K562 (cell line): ENCODE data around the gene GOLGA6L2. TPM values are rescaled to one million over a fixed set of nuclear protein-coding genes. Genes with fewer than 3 reads are reported as not detected.

Source experiments
- RAD21 ChIP-seq, 2 experiments: fragments of 250-450 bp in 1 of 2; fragments of 450-650 bp in 1 of 2; sonication (Bioruptor Pico) in 1 of 2; formaldehyde crosslinking in 1 of 2; IDR thresholded peaks in 1 of 2; conservative IDR thresholded peaks in 1 of 2; 2 replicates each; pipeline versions ENCODE4 v1.4.0 to v1.8.0; 2020 to 2022; ENCODE audit warnings: mild to moderate bottlenecking in 2 of 2, moderate library complexity in 1 of 2
- REST ChIP-seq, 2 experiments: fragments of 450-650 bp; formaldehyde crosslinking in 1 of 2; IDR thresholded peaks; 2 replicates each; pipeline versions ENCODE4 v1.4.0 to v1.6.1; 2014 to 2020; ENCODE audit warnings: mild to moderate bottlenecking in 2 of 2, borderline replicate concordance in 1 of 2, low read depth in 1 of 2
- SAP30 ChIP-seq: fragments of 200-600 bp; sonication (generic); IDR thresholded peaks from 2 replicates; pipeline ENCODE4 v1.6.1; 2012; ENCODE audit warnings: borderline replicate concordance, low read depth, mild to moderate bottlenecking, moderate library complexity, low read length, control low read depth, inconsistent platforms; ENCODE audit not compliant: insufficient read depth, poor library complexity, severe bottlenecking
- SMC3 ChIP-seq: conservative IDR thresholded peaks from 2 replicates; pipeline ENCODE4 v1.6.1; 2011; ENCODE audit warnings: low read depth, low read length, improper control_type of control experiment; ENCODE audit not compliant: insufficient read depth
- polyA plus RNA-seq, 8 experiments: library from polyadenylated mRNA; depleted of rRNA in 4 of 8; stranded (reverse) in 5 of 8; unstranded in 3 of 8; fragments of >200 nt; fragmentation: Nextera tagmentation in 2 of 8; fragmentation: Illumina TruSeq in 1 of 8; extraction: Ambion mirVana in 2 of 8; extraction: Trizol in 1 of 8; gene quantifications; 2 replicates each; pipeline versions ENCODE4 v1.2.1 to v1.2.3, GENCODE V29; 2011 to 2014; ENCODE audit warnings: inconsistent platforms in 1 of 8, missing spikeins in 1 of 8
- total RNA-seq, 7 experiments: library from RNA; depleted of rRNA in 6 of 7; stranded (reverse); fragments of >200 nt in 6 of 7; fragmentation: Illumina TruSeq in 2 of 7; extraction: Trizol in 2 of 7; gene quantifications; 2 replicates each; pipeline versions ENCODE4 v1.2.1 to v1.2.3, GENCODE V29; 2011 to 2021; ENCODE audit warnings: low replicate concordance in 1 of 7

Gene GOLGA6L2
- total and polyA plus RNA-seq, 9 of the 15 experiments (the other 6 are each of a cell fraction or from before 2014, with no cell fraction given) = not detected

- peak; percentile 52; the same call in 1 of the 2 replicates for TF ChIP-seq REST (IDR thresholded peaks at IDR 0.05; ENCODE audit: borderline replicate concordance)
- no peak for TF ChIP-seq REST (CRISPR knock-in tag; IDR thresholded peaks at IDR 0.05; ENCODE audit: low read depth)
- 0 out of 2 replicates have a peak, but pooled peaks have one; percentile 30 for TF ChIP-seq SMC3
- TF ChIP-seq SAP30 = no peak
- peak; percentile 55 to 81; a peak in 3 of 4 replicates for TF ChIP-seq RAD21 (CRISPR knock-in tag; conservative IDR thresholded peaks at IDR 0.05 in 1 of 2, IDR thresholded peaks at IDR 0.05 in 1 of 2)
- TF ChIP-seq, all 486 proteins: peak for 5
Observed at GRCh38 chr15:23467110-23467600, 20.1 kb upstream of the GOLGA6L2 start (continued).
